ENCODE data around the gene FKBP4. TPM values are rescaled to one million over a fixed set of nuclear protein-coding genes. Genes with fewer than 3 reads are reported as not detected.

FKBP4 gene
- total RNA-seq, 2 donors from 2014 or later, result 139 to 253 TPM

GRCh38 chr12:2756756-2757155 is 38.0 kb upstream of the FKBP4 start:
- Histone ChIP-seq H3K4me1 (ENCODE audit: control insufficient read depth, insufficient read depth, low read length) (no peaks in the 10 kb centered on the region), H3K9ac (ENCODE audit: extremely low read depth, low read length, poor library complexity, severe bottlenecking) (no peak overlapping the region), H3K4me3 (ENCODE audit: low read length) (no peak overlapping the region), H3K27ac (ENCODE audit: low read depth, low read length) (no peak overlapping the region), H3K9me3 (ENCODE audit: control insufficient read depth, low read length) (no peaks in the 10 kb centered on the region), H3K27me3 (ENCODE audit: control insufficient read depth, insufficient read depth, low read length, poor library complexity, severe bottlenecking) (peaks cover 39% of the 10 kb centered on the region), H3K36me3 (ENCODE audit: control insufficient read depth, insufficient read depth, low read length) (no peaks in the 10 kb centered on the region)
- Mint-ChIP-seq H3K4me1 (peaks cover 3% of the 10 kb centered on the region), H3K27me3 (ENCODE audit: insufficient read depth) (peaks cover 47% of the 10 kb centered on the region), H3K4me3 (no peak overlapping the region), H3K36me3 (ENCODE audit: low read depth) (no peaks in the 10 kb centered on the region), H3K27ac (no peak overlapping the region), H3K9me3 (no peaks in the 10 kb centered on the region)
- WGBS, 2 experiments (ENCODE audit: insufficient coverage in 1 of 2, insufficient read length in 1 of 2), result 81 to 95% methylated on average over 3 to 5 of the region's 5 CpGs
- no peak for TF ChIP-seq CTCF (conservative IDR thresholded peaks at IDR 0.05)
- peak; percentile 55 for DNase-seq

DNA sequence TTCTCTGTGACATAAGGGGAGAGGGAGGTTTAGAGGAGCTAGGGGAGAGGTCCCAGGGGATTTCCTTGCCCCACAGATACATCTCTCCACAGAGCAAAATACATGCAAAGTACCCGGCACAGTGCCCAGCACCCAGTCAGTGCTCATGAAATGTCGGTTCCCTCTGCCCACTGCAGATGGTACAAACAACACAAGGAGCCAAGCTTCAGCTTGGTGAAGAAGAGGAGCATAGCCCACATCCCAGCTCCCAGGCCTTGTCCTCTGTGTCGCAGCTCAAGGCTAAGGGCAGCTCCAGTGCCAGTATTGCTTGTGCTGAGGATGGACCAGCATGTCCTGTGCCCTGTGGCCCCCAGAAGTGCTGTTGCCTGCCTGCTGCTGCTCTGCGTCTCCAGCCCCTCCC is 35.0 kb upstream of the FKBP4 start:
- 68 to 82% methylated on average over 3 to 4 of the region's 4 CpGs for WGBS, 2 experiments (ENCODE audit: insufficient coverage in 1 of 2, insufficient read length in 1 of 2)
- H3K9ac ChIP-seq (ENCODE audit: extremely low read depth, low read length, poor library complexity, severe bottlenecking), result no peak overlapping the region
- H3K4me3 ChIP-seq (ENCODE audit: low read length), result no peak overlapping the region
- no peaks in the 10 kb centered on the region for H3K36me3 ChIP-seq (ENCODE audit: control insufficient read depth, insufficient read depth, low read length)
- no peak for DNase-seq
- H3K27ac Mint-ChIP-seq, result no peak overlapping the region
- H3K9me3 ChIP-seq (ENCODE audit: control insufficient read depth, low read length), result no peaks in the 10 kb centered on the region
- H3K9me3 Mint-ChIP-seq, result no peaks in the 10 kb centered on the region
- TF ChIP-seq CTCF (conservative IDR thresholded peaks at IDR 0.05), result no peak
- peaks cover 19% of the 10 kb centered on the region for H3K27me3 Mint-ChIP-seq (ENCODE audit: insufficient read depth)
- H3K27ac ChIP-seq (ENCODE audit: low read depth, low read length), result no peak overlapping the region
- H3K4me3 Mint-ChIP-seq, result no peak overlapping the region
- H3K4me1 ChIP-seq (ENCODE audit: control insufficient read depth, insufficient read depth, low read length), result no peaks in the 10 kb centered on the region
- no peaks in the 10 kb centered on the region for H3K4me1 Mint-ChIP-seq
- peaks cover 10% of the 10 kb centered on the region for H3K27me3 ChIP-seq (ENCODE audit: control insufficient read depth, insufficient read depth, low read length, poor library complexity, severe bottlenecking)
- H3K36me3 Mint-ChIP-seq (ENCODE audit: low read depth), result no peaks in the 10 kb centered on the region

DNA sequence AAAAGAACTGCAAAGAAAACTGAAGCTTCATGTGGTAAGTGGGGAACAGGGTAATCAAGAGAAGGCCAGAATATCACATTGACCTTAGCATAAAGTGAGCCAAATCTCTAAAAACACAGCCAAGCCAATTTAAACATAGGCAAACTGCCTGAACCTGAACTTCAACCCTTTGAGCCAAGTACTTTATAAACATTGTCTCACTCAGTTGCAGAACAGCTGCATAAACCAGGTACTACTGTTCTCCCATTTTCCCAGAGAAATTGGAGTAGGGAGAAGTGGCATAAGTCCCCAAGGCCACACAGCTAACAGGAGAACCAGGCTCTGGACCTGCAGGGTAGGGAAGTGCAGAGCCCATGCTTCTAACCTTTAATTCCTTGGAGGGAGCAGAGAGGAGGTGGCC is 30.4 kb upstream of the FKBP4 start:
- H3K36me3 ChIP-seq (ENCODE audit: control insufficient read depth, insufficient read depth, low read length), result no peaks in the 10 kb centered on the region
- H3K27ac Mint-ChIP-seq, result no peak overlapping the region

More for the DNA sequence above, 30.4 kb upstream of the FKBP4 start:
- H3K36me3 Mint-ChIP-seq (ENCODE audit: low read depth), result no peaks in the 10 kb centered on the region
- H3K4me1 Mint-ChIP-seq, result no peaks in the 10 kb centered on the region
- Histone ChIP-seq H3K9ac (ENCODE audit: extremely low read depth, low read length, poor library complexity, severe bottlenecking) (no peak overlapping the region), H3K4me1 (ENCODE audit: control insufficient read depth, insufficient read depth, low read length) (no peaks in the 10 kb centered on the region), H3K4me3 (ENCODE audit: low read length) (no peak overlapping the region), H3K27me3 (ENCODE audit: control insufficient read depth, insufficient read depth, low read length, poor library complexity, severe bottlenecking) (peaks cover 10% of the 10 kb centered on the region), H3K9me3 (ENCODE audit: control insufficient read depth, low read length) (no peaks in the 10 kb centered on the region), H3K27ac (ENCODE audit: low read depth, low read length) (no peak overlapping the region)
- no peak for TF ChIP-seq CTCF (conservative IDR thresholded peaks at IDR 0.05)
- no peak for DNase-seq
- no peak overlapping the region for H3K4me3 Mint-ChIP-seq
- H3K9me3 Mint-ChIP-seq, result no peaks in the 10 kb centered on the region
- H3K27me3 Mint-ChIP-seq (ENCODE audit: insufficient read depth), result peaks cover 8% of the 10 kb centered on the region

Measured in endodermal cell (in vitro differentiated cells).